ENCODE measurements around the gene DHH.

- no peak for TF ChIP-seq CTCF (conservative IDR thresholded peaks at IDR 0.05; ENCODE audit: low read length)
- no peak for TF ChIP-seq EZH2phosphoT487 (IDR thresholded peaks at IDR 0.05; ENCODE audit: borderline replicate concordance)
Measured at GRCh38 chr12:49137476-49137875, 42.9 kb upstream of the DHH start.
